GM21360 (cell line): ENCODE results near the gene PRKN.

Experiments
- ATAC-seq: cut with Tn5 transposase; IDR thresholded peaks from one replicate; pipeline ENCODE4 v1.9.1; 2021; ENCODE audit warnings: mild to moderate bottlenecking, moderate library complexity; ENCODE audit not compliant: unreplicated experiment

The PRKN gene

GRCh38 chr6:162388383-162388777, 339.2 kb downstream of the PRKN start:
- ATAC-seq: no peak

GRCh38 chr6:162387718-162388382, 339.7 kb downstream of the PRKN start:
- no peak for ATAC-seq

- no peak for ATAC-seq
These were observed 341.6 kb downstream of the PRKN start for GRCh38 chr6:162385980-162386379.

GRCh38 chr6:162379757-162380409, 347.7 kb downstream of the PRKN start:
- ATAC-seq: no peak

GRCh38 chr6:162377735-162378134, 349.8 kb downstream of the PRKN start:
- no peak for ATAC-seq

- ATAC-seq: no peak
These were observed 353.7 kb downstream of the PRKN start for GRCh38 chr6:162373868-162374267.

- no peak for ATAC-seq
These were observed 354.4 kb downstream of the PRKN start for GRCh38 chr6:162373192-162373591.

GRCh38 chr6:162372106-162372505, 355.5 kb downstream of the PRKN start:
- no peak for ATAC-seq

- ATAC-seq: no peak
These were observed 356.4 kb downstream of the PRKN start for GRCh38 chr6:162371121-162371520.

GRCh38 chr6:162369091-162369490, 358.5 kb downstream of the PRKN start:
- no peak for ATAC-seq

- no peak for ATAC-seq
These were observed 363.1 kb downstream of the PRKN start for GRCh38 chr6:162364488-162364887.

- ATAC-seq: no peak
These were observed 363.8 kb downstream of the PRKN start for GRCh38 chr6:162363757-162364156.

- no peak for ATAC-seq
These were observed 366.5 kb downstream of the PRKN start for GRCh38 chr6:162360901-162361567.

- ATAC-seq: no peak
These were observed 368.9 kb downstream of the PRKN start for GRCh38 chr6:162358625-162359024.

- ATAC-seq: no peak
These were observed 382.5 kb downstream of the PRKN start for GRCh38 chr6:162345051-162345511.

- ATAC-seq: no peak
These were observed 382.9 kb downstream of the PRKN start for GRCh38 chr6:162344646-162345010.

GRCh38 chr6:162343936-162344645, 383.5 kb downstream of the PRKN start:
- no peak for ATAC-seq

GRCh38 chr6:162343198-162343935, 384.2 kb downstream of the PRKN start:
- no peak for ATAC-seq

GRCh38 chr6:162337412-162337811, 390.2 kb downstream of the PRKN start:
- no peak for ATAC-seq

GRCh38 chr6:162336359-162336758, 391.2 kb downstream of the PRKN start:
- ATAC-seq: no peak

- no peak for ATAC-seq
These were observed 395.2 kb downstream of the PRKN start for GRCh38 chr6:162332365-162332764.
